ENCODE measurements around the gene CAPN7.

Gene CAPN7

GRCh38 chr3:15263926-15264325 lies 57.9 kb downstream of the CAPN7 start:
- no peak for DNase-seq (ENCODE audit: low spot score)
- in situ Hi-C loops (cut with MboI; ENCODE audit: low pct_unique_long_range_greater_than_20kb, low sequenced_read_pairs, unreplicated experiment) = loop anchor here (25.0 kb wide), 1 partner anchor 298 kb away; no protein-coding TSS in a partner anchor
- TF ChIP-seq CTCF (IDR thresholded peaks at IDR 0.05; ENCODE audit: extremely low read depth, insufficient read depth, missing control alignments) = no peak

GRCh38 chr3:15264486-15264885 lies 58.4 kb downstream of the CAPN7 start:
- no peak for DNase-seq (ENCODE audit: low spot score)
- no peak for TF ChIP-seq CTCF (IDR thresholded peaks at IDR 0.05; ENCODE audit: extremely low read depth, insufficient read depth, missing control alignments)
- in situ Hi-C loops (cut with MboI; ENCODE audit: low pct_unique_long_range_greater_than_20kb, low sequenced_read_pairs, unreplicated experiment) = loop anchor here (25.0 kb wide), 1 partner anchor 298 kb away; no protein-coding TSS in a partner anchor

- DNase-seq (ENCODE audit: low spot score) = no peak
- in situ Hi-C loops (cut with MboI; ENCODE audit: low pct_unique_long_range_greater_than_20kb, low sequenced_read_pairs, unreplicated experiment) = loop anchor here (25.0 kb wide), 1 partner anchor 296 kb away; no protein-coding TSS in a partner anchor
- no peak for TF ChIP-seq CTCF (IDR thresholded peaks at IDR 0.05; ENCODE audit: extremely low read depth, insufficient read depth, missing control alignments)
These were observed 59.8 kb downstream of the CAPN7 start for GRCh38 chr3:15265655-15266509.

GRCh38 chr3:15266510-15267376 lies 60.7 kb downstream of the CAPN7 start:
- in situ Hi-C loops (cut with MboI; ENCODE audit: low pct_unique_long_range_greater_than_20kb, low sequenced_read_pairs, unreplicated experiment) = loop anchor here (25.0 kb wide), 1 partner anchor 296 kb away; no protein-coding TSS in a partner anchor
- no peak for DNase-seq (ENCODE audit: low spot score)

GRCh38 chr3:15267502-15267901 lies 61.5 kb downstream of the CAPN7 start:
- in situ Hi-C loops (cut with MboI; ENCODE audit: low pct_unique_long_range_greater_than_20kb, low sequenced_read_pairs, unreplicated experiment) = loop anchor here (25.0 kb wide), 1 partner anchor 295 kb away; no protein-coding TSS in a partner anchor
- TF ChIP-seq CTCF (IDR thresholded peaks at IDR 0.05; ENCODE audit: extremely low read depth, insufficient read depth, missing control alignments) = no peak
- no peak for DNase-seq (ENCODE audit: low spot score)

More at GRCh38 chr3:15266510-15267376, 60.7 kb downstream of the CAPN7 start:
- no peak for TF ChIP-seq CTCF (IDR thresholded peaks at IDR 0.05; ENCODE audit: extremely low read depth, insufficient read depth, missing control alignments)

GRCh38 chr3:15268033-15268631 lies 62.1 kb downstream of the CAPN7 start:
- TF ChIP-seq CTCF (IDR thresholded peaks at IDR 0.05; ENCODE audit: extremely low read depth, insufficient read depth, missing control alignments) = peak; percentile 97
- in situ Hi-C loops (cut with MboI; ENCODE audit: low pct_unique_long_range_greater_than_20kb, low sequenced_read_pairs, unreplicated experiment) = loop anchor here (25.0 kb wide), 1 partner anchor 294 kb away; no protein-coding TSS in a partner anchor
- peak; percentile 81 for DNase-seq (ENCODE audit: low spot score)

Data from GM13977 (cell line).